SK-N-SH (cell line): Measurements from ENCODE around the gene ATP6V1F. TPM values are rescaled to one million over a fixed set of nuclear protein-coding genes. Genes with fewer than 3 reads are reported as not detected.

Source experiments
- CTCF ChIA-PET: fragments of 300-600, 350-600 bp; formaldehyde crosslinking; extraction: SDS; loops from one replicate; lab custom pipeline; 2021; lab: Yijun Ruan, JAX
- POLR2A ChIA-PET: fragments of 350-600 bp; sonication (Branson Sonifier 250); formaldehyde crosslinking; extraction: SDS; loops from one replicate; lab custom pipeline; 2020; ENCODE audit warnings: antibody characterized with exemption, inconsistent platforms; lab: Yijun Ruan, JAX
- DNase-seq: peaks from one replicate; pipeline ENCODE4 v3.0.0; 2012
- H2AFZ ChIP-seq: fragments of 200-600 bp; sonication (generic); 2 replicates; pipeline ENCODE4 v1.8.1; 2016; ENCODE audit warnings: antibody characterized with exemption, mild to moderate bottlenecking, low read depth
- H3F3A ChIP-seq: fragments of 200-600 bp; sonication (generic); replicated peaks from 2 replicates; pipeline ENCODE3; 2016; ENCODE audit warnings: antibody characterized with exemption, mild to moderate bottlenecking; ENCODE audit not compliant: insufficient read depth
- H3K27ac ChIP-seq, 2 experiments: fragments of 200-500 bp in 1 of 2; fragments of 200-600 bp in 1 of 2; sonication (Bioruptor generic) in 1 of 2; sonication (generic), shearing (Covaris generic) in 1 of 2; 2 replicates each; pipeline versions ENCODE4 v1.5.1 to v1.6.1; 2014 to 2016; ENCODE audit warnings: low read depth in 2 of 2, inconsistent platforms in 1 of 2, low read length in 1 of 2, mild to moderate bottlenecking in 1 of 2, mixed read lengths in 1 of 2
- H3K27me3 ChIP-seq: fragments of 200-600 bp; sonication (generic), shearing (Covaris generic); 2 replicates; pipeline ENCODE4 v1.6.1; 2016; ENCODE audit warnings: mixed run types; ENCODE audit not compliant: insufficient read depth
- H3K36me3 ChIP-seq, 2 experiments: fragments of 200-500 bp in 1 of 2; fragments of 200-600 bp in 1 of 2; sonication (Bioruptor generic) in 1 of 2; sonication (generic) in 1 of 2; replicated peaks in 1 of 2; 2 replicates each; pipeline versions ENCODE3 to v1.5.1; 2014 to 2016; ENCODE audit warnings: low read length in 1 of 2, mild to moderate bottlenecking in 1 of 2; ENCODE audit not compliant: insufficient read depth in 2 of 2, control insufficient read depth in 1 of 2
- H3K4me1 ChIP-seq, 2 experiments: fragments of 200-500 bp in 1 of 2; fragments of 200-600 bp in 1 of 2; sonication (Bioruptor generic) in 1 of 2; sonication (generic), shearing (Covaris generic) in 1 of 2; 2 replicates each; pipeline versions ENCODE4 v1.5.1 to v1.6.1; 2014 to 2016; ENCODE audit warnings: low read depth in 1 of 2, low read length in 1 of 2, mixed run types in 1 of 2; ENCODE audit not compliant: insufficient read depth in 2 of 2, control insufficient read depth in 1 of 2
- H3K4me2 ChIP-seq: fragments of 200-600 bp; sonication (generic), shearing (Covaris generic); 2 replicates; pipeline ENCODE4 v1.6.1; 2017; ENCODE audit warnings: mixed run types
- H3K4me3 ChIP-seq, 2 experiments: fragments of 200-500 bp in 1 of 2; fragments of 200-600 bp in 1 of 2; sonication (Bioruptor generic) in 1 of 2; sonication (generic), shearing (Covaris generic) in 1 of 2; 2 replicates each; pipeline versions ENCODE4 v1.5.1 to v1.8.1; 2014 to 2016; ENCODE audit warnings: low read depth in 2 of 2, inconsistent platforms in 1 of 2, low read length in 1 of 2, mild to moderate bottlenecking in 1 of 2, mixed read lengths in 1 of 2, moderate library complexity in 1 of 2
- H3K79me2 ChIP-seq: fragments of 200-600 bp; sonication (generic); 2 replicates; pipeline ENCODE4 v1.8.1; 2017; ENCODE audit warnings: mild to moderate bottlenecking; ENCODE audit not compliant: insufficient read depth
- H3K9ac ChIP-seq: fragments of 200-600 bp; sonication (generic); 2 replicates; pipeline ENCODE4 v1.6.1; 2017; ENCODE audit warnings: mixed run types
- H3K9me2 ChIP-seq: fragments of 200-600 bp; sonication (generic); 2 replicates; pipeline ENCODE4 v1.6.1; 2017; ENCODE audit warnings: mixed run types
- H3K9me3 ChIP-seq: fragments of 200-600 bp; sonication (generic); 2 replicates; pipeline ENCODE4 v1.6.1; 2017; ENCODE audit warnings: mixed run types, mild to moderate bottlenecking, moderate library complexity
- H4K20me1 ChIP-seq: fragments of 200-600 bp; sonication (generic); 2 replicates; pipeline ENCODE4 v1.6.1; 2017; ENCODE audit warnings: mild to moderate bottlenecking, mixed run types; ENCODE audit not compliant: insufficient read depth
- ELF1 ChIP-seq: IDR thresholded peaks from 2 replicates; pipeline ENCODE4 v1.4.0; 2012
- EZH2phosphoT487 ChIP-seq: fragments of 200-600 bp; sonication (generic); IDR thresholded peaks from 2 replicates; pipeline ENCODE4 v1.6.1; 2017; ENCODE audit warnings: low read depth, mixed run types, mild to moderate bottlenecking, antibody characterized with exemption, moderate library complexity, borderline replicate concordance
- FOSL2 ChIP-seq: IDR thresholded peaks from 2 replicates; pipeline ENCODE4 v1.4.0; 2012; ENCODE audit warnings: low read depth, mild to moderate bottlenecking, moderate library complexity, borderline replicate concordance
- GABPA ChIP-seq: IDR thresholded peaks from 2 replicates; pipeline ENCODE4 v1.4.0; 2012; ENCODE audit warnings: low read depth, mild to moderate bottlenecking
- JUND ChIP-seq: IDR thresholded peaks from 2 replicates; pipeline ENCODE4 v1.4.0; 2012
- NRF1 ChIP-seq: IDR thresholded peaks from 2 replicates; pipeline ENCODE4 v1.6.1; 2012; ENCODE audit warnings: low read depth, mild to moderate bottlenecking, low read length
- POLR2AphosphoS5 ChIP-seq: IDR thresholded peaks from 2 replicates; pipeline ENCODE4 v1.6.1; 2012; ENCODE audit warnings: low read depth, low read length
- RCOR1 ChIP-seq: fragments of 150-350 bp; IDR thresholded peaks from 2 replicates; pipeline ENCODE4 v1.6.1; 2017; ENCODE audit warnings: antibody characterized with exemption, low read length
- RFX5 ChIP-seq: IDR thresholded peaks from 2 replicates; pipeline ENCODE4 v1.6.1; 2012; ENCODE audit warnings: mild to moderate bottlenecking, improper control_type of control experiment, low read length
- SIN3A ChIP-seq: IDR thresholded peaks from 2 replicates; pipeline ENCODE4 v1.6.1; 2012; ENCODE audit warnings: low read depth, mild to moderate bottlenecking, low read length, moderate library complexity, borderline replicate concordance
- SMC3 ChIP-seq: IDR thresholded peaks from 2 replicates; pipeline ENCODE4 v1.6.1; 2012; ENCODE audit warnings: low read depth, low read length, improper control_type of control experiment
- USF2 ChIP-seq: fragments of 150-350 bp; IDR thresholded peaks from 2 replicates; pipeline ENCODE4 v1.6.1; 2017; ENCODE audit warnings: antibody characterized with exemption, low read length, low read depth, borderline replicate concordance
- ZBTB33 ChIP-seq: IDR thresholded peaks from 2 replicates; pipeline ENCODE4 v1.4.0; 2012; ENCODE audit warnings: low read depth, borderline replicate concordance
- polyA plus RNA-seq, 3 experiments: library from polyadenylated mRNA; depleted of rRNA; stranded (reverse); fragments of >200 nt; gene quantifications; 2 replicates each; pipeline ENCODE4 v1.2.3, GENCODE V29; 2012
- TF ChIP-seq, protein P1 (sequence below): IDR thresholded peaks from 2 replicates; pipeline ENCODE4 v1.4.0; 2012; ENCODE audit warnings: low read depth, borderline replicate concordance
- TF ChIP-seq, protein P2 (sequence below): fragments of 150-350 bp; IDR thresholded peaks from 2 replicates; pipeline ENCODE4 v1.6.1; 2016; ENCODE audit warnings: mild to moderate bottlenecking, low read depth, low read length

The ATP6V1F gene
- polyA plus RNA-seq, 1 of the 3 experiments (the other 2 are of a cell fraction), result 495 TPM

DNA sequence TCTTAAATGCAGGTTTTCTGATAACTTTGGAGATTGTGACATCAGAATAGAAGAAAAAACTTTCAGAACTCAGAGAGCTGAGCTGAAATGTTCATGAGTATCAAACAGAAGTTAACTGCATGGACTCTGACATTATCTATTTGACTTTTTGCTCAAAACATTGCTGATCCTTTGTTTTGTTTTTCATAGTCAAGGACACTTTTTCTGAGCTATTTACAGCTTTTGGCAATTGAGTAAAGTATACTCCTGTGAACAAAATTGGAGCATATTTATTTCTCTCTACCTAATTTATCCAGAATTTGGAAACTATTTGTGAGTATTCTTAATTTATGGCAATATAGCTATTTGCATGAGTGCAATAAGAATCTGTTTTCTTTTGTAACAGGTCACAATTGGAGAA lies 36.7 kb downstream of the ATP6V1F start:
- no peak overlapping the region for H3K4me3 ChIP-seq
- POLR2A ChIA-PET, result no interaction called here
- H3K79me2 ChIP-seq, result no peaks in the 10 kb centered on the region
- no peak overlapping the region for H3K9ac ChIP-seq
- no peak overlapping the region for H3K27ac ChIP-seq
- H3K4me1 ChIP-seq, result peaks cover 0 to 3% of the 10 kb centered on the region in 2 experiments; a peak in 1 of 4 replicates
- TF ChIP-seq POLR2AphosphoS5 (no peak), USF2 (no peak), SIN3A (no peak), GABPA (no peak), SMC3 (no peak), JUND (no peak), FOSL2 (no peak), RFX5 (no peak), ELF1 (no peak), EZH2phosphoT487 (no peak), NRF1 (no peak), ZBTB33 (no peak), RCOR1 (no peak)
- TF ChIP-seq, protein P1, sequence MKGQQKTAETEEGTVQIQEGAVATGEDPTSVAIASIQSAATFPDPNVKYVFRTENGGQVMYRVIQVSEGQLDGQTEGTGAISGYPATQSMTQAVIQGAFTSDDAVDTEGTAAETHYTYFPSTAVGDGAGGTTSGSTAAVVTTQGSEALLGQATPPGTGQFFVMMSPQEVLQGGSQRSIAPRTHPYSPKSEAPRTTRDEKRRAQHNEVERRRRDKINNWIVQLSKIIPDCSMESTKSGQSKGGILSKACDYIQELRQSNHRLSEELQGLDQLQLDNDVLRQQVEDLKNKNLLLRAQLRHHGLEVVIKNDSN, result no peak
- TF ChIP-seq, protein P2, sequence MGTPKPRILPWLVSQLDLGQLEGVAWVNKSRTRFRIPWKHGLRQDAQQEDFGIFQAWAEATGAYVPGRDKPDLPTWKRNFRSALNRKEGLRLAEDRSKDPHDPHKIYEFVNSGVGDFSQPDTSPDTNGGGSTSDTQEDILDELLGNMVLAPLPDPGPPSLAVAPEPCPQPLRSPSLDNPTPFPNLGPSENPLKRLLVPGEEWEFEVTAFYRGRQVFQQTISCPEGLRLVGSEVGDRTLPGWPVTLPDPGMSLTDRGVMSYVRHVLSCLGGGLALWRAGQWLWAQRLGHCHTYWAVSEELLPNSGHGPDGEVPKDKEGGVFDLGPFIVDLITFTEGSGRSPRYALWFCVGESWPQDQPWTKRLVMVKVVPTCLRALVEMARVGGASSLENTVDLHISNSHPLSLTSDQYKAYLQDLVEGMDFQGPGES, result no peak
- no peaks in the 10 kb centered on the region for H3K9me2 ChIP-seq
- H4K20me1 ChIP-seq, result no peaks in the 10 kb centered on the region
- 0 out of 2 replicates have a peak, but pooled peaks cover 8% of the 10 kb centered on the region for H3K9me3 ChIP-seq
- no peaks in the 10 kb centered on the region for H3F3A ChIP-seq
- CTCF ChIA-PET, result interaction anchor here (0.6 to 9.2 kb wide), 5 partner anchors 10 to 192 kb away, joined by 3 to 137 read pairs (median 7); no protein-coding TSS in a partner anchor
- no peaks in the 10 kb centered on the region for H3K36me3 ChIP-seq
- no peak overlapping the region for H2AFZ ChIP-seq
- no peak for DNase-seq
- H3K27me3 ChIP-seq, result 0 out of 2 replicates have a peak, but pooled peaks cover 4% of the 10 kb centered on the region
- H3K4me2 ChIP-seq, result no peak overlapping the region
